GM19324 (cell line): ENCODE results near the gene USP33.
"Not testable (repeated sequence)": the region's sequence is repeated elsewhere in the genome, so short reads cannot be mapped to it uniquely, and the experiment has no call there.

Source experiments
- ATAC-seq: cut with Tn5 transposase; IDR thresholded peaks from one replicate; pipeline ENCODE4 v1.9.1; 2021; ENCODE audit warnings: mild to moderate bottlenecking, moderate library complexity; ENCODE audit not compliant: unreplicated experiment, low FRiP score

USP33 gene

DNA sequence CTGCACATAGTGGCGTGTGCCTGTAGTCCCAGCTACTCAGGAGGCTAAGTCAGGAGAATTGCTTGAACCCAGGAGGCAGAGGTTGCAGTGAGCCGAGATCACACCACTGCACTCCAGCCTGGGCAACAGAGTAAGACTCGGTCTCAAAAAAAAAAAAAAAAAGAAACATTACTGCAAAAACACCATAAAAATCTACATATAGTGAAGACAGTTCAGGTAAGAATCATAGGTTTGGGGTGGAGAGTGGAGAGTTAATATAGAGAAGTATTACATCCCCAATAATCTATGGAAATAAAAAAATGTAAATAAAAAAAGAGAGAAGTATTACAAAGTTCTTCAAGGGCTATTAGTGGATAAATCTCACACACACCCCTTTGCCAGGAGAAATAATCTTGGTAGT lies 84.8 kb downstream of the USP33 start:
- ATAC-seq, result not testable (repeated sequence)

DNA sequence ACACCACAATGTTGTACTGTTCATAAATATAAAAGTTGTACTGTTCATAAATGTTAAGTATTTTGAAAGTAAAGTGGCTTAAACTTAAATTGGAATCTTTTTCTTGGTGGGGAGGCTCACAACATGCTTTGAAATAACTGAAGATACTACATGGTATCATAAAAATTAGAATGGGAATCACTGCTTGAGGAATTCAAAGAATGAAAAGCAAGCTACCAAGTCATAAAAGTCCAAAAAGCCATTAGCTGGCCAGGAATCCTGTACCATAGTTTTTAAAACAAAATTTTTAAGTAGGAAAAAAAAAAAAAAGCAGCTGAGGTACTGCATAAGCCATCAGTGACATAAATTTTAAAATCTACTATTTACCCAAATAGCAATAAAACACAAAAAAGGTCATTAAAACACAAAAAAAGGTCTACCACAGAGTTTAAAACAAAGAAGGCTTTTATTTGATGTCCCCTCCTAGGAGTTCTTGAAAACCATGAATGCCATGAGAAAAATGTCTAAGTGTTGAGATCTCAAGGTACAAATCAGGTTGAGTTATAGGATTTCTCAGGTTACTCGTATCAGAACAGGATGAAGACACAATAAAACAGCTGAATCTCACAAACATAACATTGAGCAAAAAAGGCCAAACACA lies 85.8 kb downstream of the USP33 start:
- no peak for ATAC-seq

DNA sequence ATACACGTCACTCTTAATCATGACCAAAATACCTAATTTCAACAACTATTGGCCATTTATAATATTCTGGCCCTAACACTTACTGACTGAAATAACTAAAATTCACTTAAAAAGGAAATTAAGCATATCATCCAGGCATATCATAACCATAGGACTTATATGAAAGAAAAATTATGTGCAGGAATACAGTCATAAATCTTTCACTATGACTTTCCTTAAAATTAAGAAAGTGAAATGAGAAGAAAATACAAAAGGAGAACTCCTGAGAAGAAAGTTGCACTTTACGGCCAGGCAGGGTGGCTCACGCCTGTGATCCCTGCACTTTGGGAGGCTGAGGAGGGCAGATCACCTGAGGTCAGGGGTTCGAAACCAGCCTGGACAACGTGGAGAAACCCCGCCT lies 86.6 kb downstream of the USP33 start:
- ATAC-seq, result no peak

DNA sequence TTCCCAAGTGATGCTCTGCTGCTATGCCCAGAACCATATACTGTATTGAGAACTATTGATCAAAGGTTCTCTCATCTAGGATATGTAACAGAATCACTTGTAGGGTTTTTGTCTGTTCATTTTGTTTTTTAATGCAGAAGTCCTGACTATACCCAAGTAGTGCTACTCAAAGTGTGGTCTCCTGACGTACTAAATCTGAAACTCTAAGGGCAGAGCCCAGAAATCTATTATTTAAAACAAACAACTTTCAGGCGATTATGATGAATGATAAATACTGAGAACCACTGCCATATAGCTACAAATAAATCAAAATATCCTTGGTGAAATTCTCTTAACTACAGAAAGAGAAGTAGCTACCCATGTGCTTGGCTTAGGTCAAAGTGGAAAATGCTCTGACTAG lies 87.3 kb downstream of the USP33 start:
- ATAC-seq, result peak; percentile 29

DNA sequence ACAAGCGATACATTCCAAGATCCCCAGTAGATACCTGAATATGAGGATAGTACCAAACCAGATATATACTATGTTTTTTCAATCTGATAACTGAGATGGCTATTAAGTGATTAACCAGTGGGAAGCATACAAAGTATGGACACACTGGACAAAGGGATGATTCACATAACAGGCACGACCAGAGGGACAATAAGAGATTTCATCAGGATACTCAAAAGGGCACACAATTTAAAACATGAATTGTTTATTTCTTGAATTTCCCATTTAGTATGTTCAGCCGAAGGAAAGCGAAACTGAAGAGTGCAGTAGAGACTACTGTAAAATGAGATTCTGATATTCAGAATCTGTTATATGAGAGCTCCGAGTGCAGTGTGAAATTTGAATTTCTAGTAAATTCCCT lies 87.8 kb downstream of the USP33 start:
- peak; percentile 42 for ATAC-seq

DNA sequence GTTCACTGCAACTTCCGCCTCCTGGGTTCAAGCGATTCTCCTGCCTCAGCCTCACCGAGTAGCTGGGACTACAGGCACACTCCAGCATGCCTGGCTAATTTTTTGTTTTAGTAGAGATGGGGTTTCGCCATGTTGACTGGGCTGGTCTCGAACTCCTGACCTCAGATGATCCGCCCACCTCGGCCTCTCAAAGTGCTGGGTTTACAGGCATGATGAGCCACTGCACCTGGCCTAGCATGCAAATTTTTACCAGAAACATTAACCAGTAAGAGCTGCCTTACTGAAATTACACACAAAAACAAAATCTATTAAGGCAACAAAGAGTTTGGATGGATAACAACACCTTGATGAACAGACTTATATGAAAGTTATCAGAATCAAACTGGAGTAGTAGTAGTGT lies 89.3 kb downstream of the USP33 start:
- no peak for ATAC-seq

- ATAC-seq, result no peak
Observed at GRCh38 chr1:77668924-77669449, 90.7 kb downstream of the USP33 start.

DNA sequence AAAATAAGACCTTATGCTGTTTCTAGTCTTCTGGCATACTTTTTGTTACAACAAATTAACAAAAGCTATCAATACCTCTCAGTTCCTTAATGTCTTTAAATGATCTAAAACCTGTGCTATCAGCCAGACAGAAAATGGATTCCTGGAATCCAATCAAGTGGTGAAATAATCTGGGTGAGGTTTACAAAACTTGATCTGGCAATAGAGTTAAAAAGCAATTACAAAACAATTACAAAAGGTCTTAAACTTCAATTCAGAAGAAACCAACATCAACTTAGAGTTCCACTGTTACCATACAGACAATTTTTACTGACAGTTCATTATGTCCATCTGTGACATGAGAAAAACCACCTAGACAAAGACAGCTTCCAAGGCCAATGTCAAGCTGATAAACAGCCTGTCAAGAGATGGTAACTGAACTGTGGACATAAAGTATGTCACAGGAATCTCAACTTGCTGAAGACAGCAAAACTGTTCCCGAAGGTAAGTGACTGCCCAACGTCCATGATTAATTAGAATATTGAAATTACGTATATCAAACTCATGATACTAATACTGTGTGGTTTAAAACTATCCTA lies 94.6 kb downstream of the USP33 start:
- ATAC-seq, result no peak

DNA sequence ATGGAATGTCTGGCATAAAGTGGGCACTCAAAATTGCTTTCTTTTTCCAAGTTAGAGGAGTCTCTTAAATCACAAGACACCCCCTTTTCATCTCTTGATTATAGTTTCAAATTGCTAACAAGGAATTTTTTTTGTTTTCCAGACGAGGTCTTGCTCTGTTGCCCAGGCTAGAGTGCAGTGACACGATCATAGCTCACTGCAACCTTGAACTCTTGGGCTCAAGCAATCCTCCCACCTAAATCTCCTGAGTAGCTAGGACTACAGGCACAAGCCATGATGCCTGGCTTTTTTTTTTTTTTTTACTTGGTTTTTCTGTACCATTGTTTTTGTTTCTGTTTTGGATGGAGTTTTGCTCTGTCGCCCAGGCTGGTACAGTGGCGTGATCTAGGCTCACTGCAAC lies 98.0 kb downstream of the USP33 start:
- no peak for ATAC-seq

DNA sequence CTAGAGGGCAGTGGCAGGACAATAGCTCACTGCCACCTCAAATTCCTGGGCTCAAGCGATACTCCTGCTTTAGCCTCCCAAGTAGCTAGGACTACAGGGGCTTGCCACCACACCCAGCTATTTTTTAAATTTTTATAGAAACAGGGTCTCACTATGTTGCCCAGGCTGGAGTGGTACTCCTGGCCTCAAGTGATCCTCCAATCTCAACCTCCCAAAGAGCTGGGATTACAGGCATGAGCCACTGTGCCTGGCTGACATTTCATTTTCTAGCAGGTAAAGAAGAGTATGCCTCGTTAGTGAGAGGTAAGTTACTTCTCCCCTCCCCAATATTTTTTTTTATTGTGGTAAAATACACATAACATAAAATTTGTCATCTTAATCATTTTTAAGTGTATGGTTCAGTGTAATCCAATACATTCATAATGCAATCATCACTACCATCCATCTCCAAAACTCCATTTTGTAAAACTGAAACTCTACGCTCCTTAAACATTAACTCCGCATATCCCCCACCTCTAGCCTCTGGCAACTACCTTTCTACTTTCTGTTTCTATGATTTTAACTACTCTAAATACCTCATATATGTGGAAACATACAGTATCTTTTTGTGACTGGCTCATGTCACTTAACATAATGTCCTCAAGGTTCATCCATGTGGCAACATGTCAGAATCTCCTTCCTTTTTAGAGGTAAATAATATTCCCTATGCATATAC lies 99.6 kb downstream of the USP33 start:
- ATAC-seq, result peak; percentile 43

DNA sequence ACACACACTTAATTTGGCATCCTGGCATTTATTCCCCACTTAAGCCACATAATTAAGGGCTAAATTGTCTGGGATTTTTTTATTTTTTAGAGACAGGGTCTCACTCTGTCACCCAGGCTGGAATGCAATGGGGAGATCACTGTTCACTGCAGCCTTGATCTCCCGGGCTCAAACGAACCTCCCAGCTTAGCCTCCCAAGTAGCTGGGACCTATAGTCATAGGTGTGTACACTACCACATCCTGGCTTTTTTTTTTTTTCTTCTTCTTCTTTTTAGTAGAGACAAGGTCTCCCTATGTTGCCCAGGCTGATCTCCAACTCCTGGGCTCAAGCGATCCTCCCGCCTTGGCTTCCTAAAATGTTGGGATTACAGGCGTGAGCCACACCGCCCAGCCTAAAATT lies 101.4 kb downstream of the USP33 start:
- ATAC-seq, result no peak

DNA sequence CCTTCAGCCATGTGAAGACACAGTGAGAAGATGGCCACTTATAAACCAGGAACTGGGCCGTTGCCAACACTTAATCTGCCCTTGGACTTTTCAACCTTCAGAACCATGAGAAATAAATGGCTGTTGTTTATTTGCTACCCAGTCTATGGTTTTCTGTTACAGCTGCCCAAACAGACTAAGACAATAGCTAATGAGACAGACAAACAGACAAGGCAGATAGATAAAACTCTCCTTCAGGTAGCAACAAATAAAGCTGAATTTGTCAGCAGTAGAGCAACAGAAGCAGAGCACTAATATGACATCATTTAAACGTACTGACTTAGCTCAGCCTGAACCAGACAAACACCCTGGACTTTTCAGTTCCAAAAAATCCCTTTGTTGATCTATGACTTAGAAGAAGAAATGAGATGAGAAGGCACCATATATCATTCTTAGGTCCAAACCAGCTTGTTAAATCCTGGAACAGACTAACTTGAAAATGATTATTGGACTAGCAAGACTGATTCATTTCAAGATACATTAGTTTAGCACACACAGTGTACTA lies 104.1 kb downstream of the USP33 start:
- no peak for ATAC-seq

DNA sequence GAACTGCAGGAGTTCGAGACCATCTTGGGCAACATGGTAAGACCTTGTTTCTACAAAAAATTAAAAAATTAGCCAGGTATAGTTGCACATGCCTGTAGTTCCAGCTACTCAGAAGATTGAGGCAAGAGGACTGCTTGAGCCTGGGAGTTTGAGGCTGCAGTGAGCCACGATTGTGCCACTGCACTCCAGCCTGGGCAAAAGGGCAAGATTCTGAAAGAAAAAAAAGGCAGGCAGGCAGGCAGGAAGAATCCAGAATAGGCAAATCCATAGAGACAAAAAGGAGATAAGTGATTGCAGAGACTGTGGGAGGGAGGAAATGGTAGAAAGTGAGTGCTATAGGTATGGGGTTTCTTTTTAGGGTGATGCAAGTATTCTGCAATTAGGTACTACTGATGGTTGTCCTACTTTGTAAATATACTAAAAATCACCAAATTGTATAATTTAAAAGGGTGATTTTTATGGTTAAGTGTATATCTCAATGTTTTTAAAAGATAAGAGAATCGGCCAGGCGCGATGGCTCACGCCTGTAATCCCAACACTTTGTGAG lies 106.6 kb downstream of the USP33 start:
- ATAC-seq, result no peak

- ATAC-seq, result no peak
Observed at GRCh38 chr1:77652268-77652667, 107.4 kb downstream of the USP33 start.

- ATAC-seq, result no peak
Observed at GRCh38 chr1:77649127-77649526, 110.5 kb downstream of the USP33 start.

DNA sequence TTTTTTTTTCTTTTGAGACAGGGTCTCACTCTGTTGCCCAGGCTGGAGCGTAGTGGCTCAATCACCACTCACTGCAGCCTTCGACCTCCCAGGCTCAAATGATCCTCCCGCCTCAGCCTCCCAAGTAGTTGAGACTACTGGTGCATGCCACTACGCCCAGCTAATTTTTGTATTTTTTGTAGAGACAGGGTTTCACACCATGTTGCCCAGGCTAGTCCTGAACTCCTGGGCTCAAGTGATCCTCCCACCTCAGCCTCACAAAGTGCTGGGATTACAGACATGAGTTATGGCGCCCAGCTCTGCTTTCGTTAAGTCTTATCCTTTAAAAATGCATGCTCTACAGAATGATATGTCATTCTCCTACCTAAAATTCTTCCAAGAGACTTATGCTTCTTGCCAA lies 113.4 kb downstream of the USP33 start:
- ATAC-seq, result not testable (repeated sequence)
